HG03442 (cell line): ENCODE measurements around the gene TYW5.

Experiments
- ATAC-seq: cut with Tn5 transposase; IDR thresholded peaks from one replicate; pipeline ENCODE4 v1.9.1; 2021; ENCODE audit warnings: mild to moderate bottlenecking, moderate library complexity; ENCODE audit not compliant: unreplicated experiment

TYW5 gene

GRCh38 chr2:199975273-199975895 lies 20.1 kb upstream of the TYW5 start:
- no peak for ATAC-seq

DNA sequence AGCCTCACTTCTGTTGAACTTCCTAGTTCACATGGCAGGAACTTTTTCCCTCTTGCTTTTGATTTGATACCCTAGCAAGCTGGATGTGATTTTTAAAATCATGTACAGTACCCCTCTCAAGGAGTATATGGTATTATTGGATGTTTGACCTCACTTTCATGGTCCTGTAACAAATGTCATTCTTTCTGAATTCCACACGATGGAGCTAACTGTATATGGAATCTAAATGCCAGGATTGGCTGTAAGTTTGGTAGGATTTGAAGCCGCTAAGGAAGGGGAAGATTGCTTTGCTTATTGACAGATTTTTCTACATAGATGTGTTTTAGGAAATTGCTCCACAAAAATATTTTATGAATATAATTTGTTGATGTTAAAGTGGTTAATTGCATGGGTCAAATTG lies 18.4 kb upstream of the TYW5 start:
- no peak for ATAC-seq

DNA sequence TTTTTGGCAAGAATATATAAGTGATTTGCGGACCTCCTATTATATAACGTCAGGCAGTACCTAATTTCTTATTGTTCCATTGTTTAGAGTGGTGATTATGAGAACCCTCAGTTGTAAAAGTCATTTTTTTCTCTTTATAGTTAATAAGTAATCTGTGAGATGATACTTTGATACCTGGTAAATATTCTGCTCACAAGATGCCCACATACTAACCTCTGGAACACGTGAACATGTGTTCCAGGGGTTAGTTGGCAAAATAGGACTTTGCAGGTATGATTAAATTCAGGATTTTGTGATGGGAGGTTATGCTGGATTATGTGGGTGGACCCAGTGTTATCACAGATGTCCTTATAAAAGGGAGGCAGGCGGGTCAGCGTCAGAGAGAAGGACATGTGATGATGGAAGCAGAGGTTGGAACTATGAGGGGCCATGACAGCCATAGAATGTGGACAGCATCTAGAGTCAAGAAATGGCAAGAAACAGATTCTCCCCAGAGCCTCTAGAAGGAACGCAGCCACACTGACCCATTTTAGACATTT lies 16.9 kb upstream of the TYW5 start:
- no peak for ATAC-seq

DNA sequence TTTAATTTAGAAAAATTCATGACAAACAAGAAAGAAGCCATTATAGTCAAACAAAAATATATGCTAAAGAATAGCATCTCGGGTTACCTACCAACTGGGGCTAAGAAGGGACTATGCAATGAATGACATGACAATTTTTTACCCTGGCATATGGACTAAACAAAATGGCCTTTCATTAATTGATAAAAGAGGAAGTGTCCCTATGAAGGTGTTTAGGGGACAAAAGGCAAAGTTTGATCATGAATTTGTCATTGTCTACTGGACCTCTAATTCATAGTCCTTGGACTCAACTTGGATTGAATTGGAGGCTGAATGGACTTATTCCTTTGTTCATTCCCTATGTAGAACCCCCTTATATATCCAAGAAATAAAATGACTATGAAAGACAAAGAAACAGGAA lies 12.8 kb upstream of the TYW5 start:
- no peak for ATAC-seq

DNA sequence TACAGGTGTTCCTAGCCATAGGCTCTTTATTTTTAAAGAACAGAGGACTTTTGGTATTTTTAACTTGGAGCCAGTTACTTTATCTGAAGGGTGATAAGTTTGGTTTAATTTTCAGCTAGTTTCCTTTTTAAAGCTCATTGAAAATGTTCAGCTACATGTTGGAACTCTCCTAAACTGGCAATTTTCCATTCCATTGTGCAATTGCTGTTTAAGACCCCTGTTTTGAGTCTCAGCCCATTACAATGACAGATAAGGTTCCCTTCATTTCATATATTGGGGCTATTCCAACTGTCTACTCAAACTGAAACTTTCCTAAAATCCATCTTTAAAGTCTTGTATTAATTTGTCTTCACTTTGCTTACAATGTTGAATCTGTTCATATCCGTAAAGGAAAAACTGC lies 11.7 kb upstream of the TYW5 start:
- no peak for ATAC-seq

- no peak for ATAC-seq
Observed at GRCh38 chr2:199966405-199966804, 11.1 kb upstream of the TYW5 start.

DNA sequence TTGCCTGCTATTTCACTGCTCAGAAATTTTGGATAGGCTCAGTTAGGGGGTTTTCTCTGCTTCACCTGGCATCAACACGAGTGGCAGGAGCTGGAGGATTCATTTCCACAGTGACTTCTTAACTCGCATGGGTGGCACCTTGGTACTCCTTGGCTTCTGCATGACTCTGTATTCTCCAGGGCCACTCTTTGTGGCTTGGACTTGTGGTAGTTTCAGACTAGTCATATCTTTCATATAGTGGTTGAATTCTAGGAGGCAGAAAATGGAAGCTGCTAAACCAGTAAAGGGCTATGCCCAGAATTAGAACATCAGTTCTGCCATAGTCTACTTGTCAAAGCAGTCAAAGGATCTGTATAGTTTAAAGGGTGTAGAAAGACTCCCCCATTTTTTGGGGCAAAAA lies 6.9 kb upstream of the TYW5 start:
- peak; percentile 83 for ATAC-seq

DNA sequence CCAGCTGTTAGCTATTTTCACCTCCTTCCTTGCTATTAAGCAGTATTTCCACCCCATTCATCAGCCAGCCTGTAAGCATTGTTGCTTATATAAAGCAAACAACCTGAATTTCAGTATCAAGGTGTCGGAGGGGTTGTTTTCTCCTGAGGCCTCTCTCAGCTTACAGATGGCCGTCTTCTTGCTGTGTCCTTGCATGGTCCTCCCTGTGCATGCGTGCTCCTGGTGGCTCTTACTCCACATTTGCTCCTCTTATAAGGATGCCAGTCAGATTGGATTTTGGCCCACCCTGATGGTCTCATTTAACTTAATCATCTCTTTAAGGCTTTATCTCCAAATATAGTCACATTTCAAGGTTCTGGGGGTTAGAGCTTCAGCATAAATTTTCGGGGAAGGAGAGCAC lies 2.7 kb upstream of the TYW5 start:
- ATAC-seq = no peak

- ATAC-seq = no peak
Observed at GRCh38 chr2:199956062-199956380, 730 bp upstream of the TYW5 start.

DNA sequence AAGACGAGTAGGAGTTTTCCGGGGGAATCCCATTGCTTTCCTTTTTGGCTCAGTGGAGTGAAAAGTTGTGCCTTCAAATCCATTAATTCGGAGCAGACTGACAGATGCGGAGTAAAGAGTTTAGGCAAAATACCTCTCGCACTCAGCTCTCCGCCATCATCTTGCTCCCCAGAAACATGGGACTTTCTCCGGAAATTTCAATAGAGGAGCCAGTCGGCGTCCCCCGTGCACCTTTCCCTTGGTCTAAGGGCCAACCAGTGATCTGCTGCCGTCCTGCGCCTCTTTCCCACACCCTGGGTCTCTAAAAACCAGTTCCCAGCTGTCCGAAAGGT lies 318 bp downstream of the TYW5 start:
- peak; percentile 35 for ATAC-seq

- ATAC-seq = no peak
Observed at GRCh38 chr2:199951023-199951422, 4.3 kb downstream of the TYW5 start.

GRCh38 chr2:199950396-199950795 lies 4.9 kb downstream of the TYW5 start:
- no peak for ATAC-seq

DNA sequence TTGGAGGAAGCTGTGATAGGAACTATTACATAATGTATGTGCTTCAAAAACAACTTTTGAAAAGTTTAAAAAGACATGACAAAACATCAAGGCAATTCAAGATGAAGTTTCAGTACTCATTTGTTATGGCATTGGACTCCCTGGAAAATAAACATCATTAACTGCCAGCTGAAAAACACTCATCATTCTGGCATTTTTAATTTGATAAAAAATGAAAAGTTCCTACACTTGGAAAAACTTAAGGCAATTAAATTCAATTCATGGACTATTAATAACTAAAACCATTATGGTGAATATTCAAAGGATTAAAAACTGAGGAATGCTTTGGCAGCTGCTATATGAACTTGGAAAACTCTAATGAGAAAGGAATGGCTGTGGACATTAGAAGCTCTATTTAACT lies 8.5 kb downstream of the TYW5 start:
- ATAC-seq = no peak

DNA sequence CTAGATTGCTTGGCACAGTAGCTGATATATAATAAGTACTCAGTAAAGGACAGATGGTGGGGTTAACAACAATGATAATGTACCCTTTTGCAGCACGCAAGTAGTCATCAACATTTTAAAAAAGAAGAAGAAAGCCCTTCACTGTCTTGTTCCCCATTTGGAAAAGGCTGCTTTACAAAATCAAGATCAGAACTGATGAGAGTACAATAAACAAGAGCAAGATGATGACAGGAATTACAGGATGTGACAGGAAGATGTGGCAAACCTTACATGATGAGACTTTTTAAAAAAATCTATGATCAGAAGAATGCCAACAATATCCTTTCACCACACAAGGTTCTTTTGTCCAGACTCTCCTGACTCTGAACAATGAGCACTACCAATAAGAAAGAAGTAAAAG lies 9.1 kb downstream of the TYW5 start:
- ATAC-seq = no peak

- no peak for ATAC-seq
Observed at GRCh38 chr2:199943373-199943772, 11.9 kb downstream of the TYW5 start.

GRCh38 chr2:199940373-199940772 lies 14.9 kb downstream of the TYW5 start:
- ATAC-seq = peak; percentile 58

- no peak for ATAC-seq
Observed at GRCh38 chr2:199936554-199936953, 18.7 kb downstream of the TYW5 start.

DNA sequence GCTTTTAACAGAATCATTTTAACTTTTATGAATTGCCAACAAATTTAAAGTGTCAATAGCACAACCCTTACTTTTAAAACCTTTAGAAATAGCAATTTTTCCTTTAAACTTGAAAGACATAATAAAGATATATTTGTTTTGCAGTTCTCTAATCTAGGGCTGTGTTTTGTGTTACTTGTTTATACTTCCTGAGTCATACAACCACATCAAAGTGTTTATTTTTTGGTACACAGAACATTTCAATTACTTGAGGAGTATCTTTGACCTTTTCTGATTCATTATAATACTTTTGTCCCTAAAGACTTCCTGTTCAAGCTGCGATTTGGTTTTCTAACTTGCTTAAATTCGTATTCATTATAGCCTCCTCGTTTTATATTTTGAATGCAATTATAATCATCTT lies 21.8 kb downstream of the TYW5 start:
- no peak for ATAC-seq

- no peak for ATAC-seq
Observed at GRCh38 chr2:199932312-199932855, 22.9 kb downstream of the TYW5 start.

GRCh38 chr2:199929262-199929661 lies 26.0 kb downstream of the TYW5 start:
- no peak for ATAC-seq

DNA sequence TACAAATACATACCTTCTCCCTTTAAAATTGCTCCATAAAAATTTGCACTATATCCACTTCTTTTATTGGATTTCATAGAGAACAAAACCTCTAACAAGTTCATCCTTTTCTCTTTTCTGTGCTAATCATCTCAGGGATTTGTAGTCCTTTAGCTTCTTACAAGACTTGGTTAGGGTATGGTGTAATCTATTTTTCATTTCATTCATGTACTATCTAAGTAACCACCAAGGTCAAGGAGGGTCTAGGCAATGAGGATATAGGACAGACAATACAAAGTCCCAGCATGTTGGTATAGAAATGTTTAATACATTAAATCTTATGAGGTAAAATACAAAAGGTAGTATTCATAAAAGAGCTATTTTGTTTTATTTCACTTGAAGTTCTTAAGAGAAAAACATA lies 26.7 kb downstream of the TYW5 start:
- no peak for ATAC-seq

DNA sequence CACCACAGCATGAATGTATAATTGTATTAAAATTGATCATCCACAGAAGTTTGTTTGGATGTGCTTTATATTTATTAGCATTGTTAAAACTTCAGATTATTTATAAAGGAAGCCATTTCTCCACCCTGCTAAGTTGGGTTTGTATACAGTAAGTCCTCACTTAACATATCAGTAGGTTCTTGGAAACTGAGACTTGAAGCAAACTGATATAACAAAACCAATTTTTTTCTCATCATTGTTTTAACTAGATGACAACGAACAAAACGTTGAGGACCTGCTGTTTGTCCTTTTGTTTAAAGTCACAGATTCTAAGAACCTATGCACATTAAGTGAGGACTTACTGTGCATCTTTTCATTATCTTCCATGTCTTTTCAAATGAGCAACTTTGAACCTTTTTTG lies 27.1 kb downstream of the TYW5 start:
- ATAC-seq = no peak

DNA sequence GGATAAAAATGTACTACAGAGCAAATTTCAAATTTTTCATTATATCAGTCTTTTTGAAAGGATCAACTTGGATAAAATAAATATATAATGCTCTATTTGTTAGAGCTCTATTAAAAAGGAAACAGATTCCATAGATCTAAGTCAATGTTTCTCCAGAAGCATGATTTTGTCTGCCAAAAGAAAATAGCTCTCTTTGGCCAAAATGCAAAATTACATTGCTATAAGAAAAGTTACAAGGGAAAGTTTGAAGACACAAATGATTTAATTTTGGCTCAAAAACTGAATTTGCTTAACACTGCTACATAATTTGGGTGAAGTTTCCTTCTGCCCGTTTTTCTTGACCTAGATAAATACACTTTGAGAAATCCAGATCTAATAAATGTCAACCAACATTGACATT lies 28.5 kb downstream of the TYW5 start:
- ATAC-seq = no peak
